Loucy (cell line): ENCODE data around the gene CTSH.

Experiments used
- H2AFZ ChIP-seq: fragments of 200-600 bp; sonication (generic); 2 replicates; pipeline ENCODE4 v1.6.0; 2016; ENCODE audit warnings: antibody characterized with exemption, mild to moderate bottlenecking, low read length, moderate library complexity
- H3F3A ChIP-seq: fragments of 200-600 bp; 2 replicates; pipeline ENCODE4 v1.6.0; 2016; ENCODE audit warnings: antibody characterized with exemption, low read depth, mild to moderate bottlenecking
- H3K27me3 ChIP-seq: fragments of 200-600 bp; sonication (generic); 2 replicates; pipeline ENCODE4 v1.6.1; 2014; ENCODE audit warnings: low read length, mild to moderate bottlenecking; ENCODE audit not compliant: insufficient read depth, poor library complexity, severe bottlenecking
- H3K36me3 ChIP-seq: fragments of 200-600 bp; sonication (generic); 2 replicates; pipeline ENCODE4 v1.6.1; 2016; ENCODE audit warnings: low read length; ENCODE audit not compliant: insufficient read depth
- H3K4me1 ChIP-seq: fragments of 200-600 bp; sonication (generic); 2 replicates; pipeline ENCODE4 v1.5.1; 2014; ENCODE audit warnings: low read length, mild to moderate bottlenecking; ENCODE audit not compliant: insufficient read depth, poor library complexity, severe bottlenecking
- H3K4me2 ChIP-seq: fragments of 200-600 bp; sonication (generic); 2 replicates; pipeline ENCODE4 v1.6.0; 2014; ENCODE audit warnings: antibody characterized with exemption, low read length, low read depth, mild to moderate bottlenecking; ENCODE audit not compliant: poor library complexity, severe bottlenecking
- H3K4me3 ChIP-seq: fragments of 200-600 bp; sonication (generic); 2 replicates; pipeline ENCODE4 v1.5.1; 2014; ENCODE audit warnings: low read length, mild to moderate bottlenecking, mixed read lengths; ENCODE audit not compliant: poor library complexity, severe bottlenecking
- H3K79me2 ChIP-seq: fragments of 200-600 bp; sonication (generic); 2 replicates; pipeline ENCODE4 v1.6.1; 2014; ENCODE audit warnings: low read length; ENCODE audit not compliant: insufficient read depth
- H3K9ac ChIP-seq: fragments of 200-600 bp; sonication (generic); 2 replicates; pipeline ENCODE4 v1.6.0; 2014; ENCODE audit warnings: mild to moderate bottlenecking, low read depth, low read length, moderate library complexity; ENCODE audit not compliant: poor library complexity, severe bottlenecking
- H3K9me2 ChIP-seq: fragments of 200-600 bp; sonication (generic); replicated peaks from 2 replicates; pipeline ENCODE4 v1.6.1; 2016; ENCODE audit warnings: low read depth, low read length, mixed read lengths
- H3K9me3 ChIP-seq: fragments of 200-600 bp; sonication (generic); 2 replicates; pipeline ENCODE4 v1.6.1; 2014; ENCODE audit warnings: mild to moderate bottlenecking, antibody characterized with exemption, low read length, low read depth; ENCODE audit not compliant: insufficient read depth
- H4K20me1 ChIP-seq: fragments of 200-600 bp; sonication (generic); 2 replicates; pipeline ENCODE4 v1.6.0; 2014; ENCODE audit warnings: antibody characterized with exemption, low read length, mild to moderate bottlenecking; ENCODE audit not compliant: insufficient read depth, poor library complexity, severe bottlenecking
- CTCF ChIP-seq: fragments of 200-600 bp; sonication (generic); conservative IDR thresholded peaks from 2 replicates; pipeline ENCODE4 v1.5.1; 2014; ENCODE audit warnings: mild to moderate bottlenecking, antibody characterized with exemption, low read length
- EZH2phosphoT487 ChIP-seq: fragments of 200-600 bp; IDR thresholded peaks from 2 replicates; pipeline ENCODE4 v1.6.1; 2018; ENCODE audit warnings: antibody characterized with exemption, mild to moderate bottlenecking, moderate library complexity, borderline replicate concordance

Gene CTSH

GRCh38 chr15:78960308-78960707, 15.5 kb upstream of the CTSH start:
- Histone ChIP-seq H3K4me2 (no peak overlapping the region), H3K9me2 (no peaks in the 10 kb centered on the region), H3K9ac (no peak overlapping the region), H3K4me1 (no peaks in the 10 kb centered on the region), H3K4me3 (no peak overlapping the region), H3K36me3 (no peaks in the 10 kb centered on the region), H3F3A (no peaks in the 10 kb centered on the region), H3K79me2 (no peaks in the 10 kb centered on the region), H3K9me3 (no peaks in the 10 kb centered on the region), H2AFZ (no peak overlapping the region), H3K27me3 (no peaks in the 10 kb centered on the region), H4K20me1 (no peaks in the 10 kb centered on the region)
- no peak for TF ChIP-seq EZH2phosphoT487

DNA sequence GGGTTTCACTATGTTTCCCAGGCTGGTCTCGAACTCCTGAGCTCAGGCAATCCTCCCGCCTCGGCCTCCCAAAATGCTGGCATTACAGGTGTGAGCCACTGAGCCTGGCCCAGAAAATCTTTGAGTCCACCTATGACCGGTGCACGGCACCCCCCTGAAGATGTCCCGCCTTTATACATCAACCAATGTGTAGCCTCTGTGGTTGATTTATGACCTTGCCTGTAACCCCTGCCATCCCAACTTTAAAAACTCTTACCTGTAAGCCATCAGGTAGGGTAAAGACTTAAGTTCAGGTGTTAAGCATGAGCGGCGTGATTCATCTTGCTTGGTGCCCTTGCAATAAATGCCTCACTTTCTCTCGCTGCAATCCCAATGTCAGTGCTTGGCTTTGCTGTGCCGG, 14.5 kb upstream of the CTSH start:
- Histone ChIP-seq H3K4me1 (no peaks in the 10 kb centered on the region), H3K9me2 (no peaks in the 10 kb centered on the region), H3K36me3 (no peaks in the 10 kb centered on the region), H3K4me3 (no peak overlapping the region), H3K79me2 (no peaks in the 10 kb centered on the region), H3K27me3 (no peaks in the 10 kb centered on the region), H3K4me2 (no peak overlapping the region), H3F3A (no peaks in the 10 kb centered on the region), H3K9ac (no peak overlapping the region), H2AFZ (no peak overlapping the region), H3K9me3 (no peaks in the 10 kb centered on the region), H4K20me1 (no peaks in the 10 kb centered on the region)
- TF ChIP-seq EZH2phosphoT487 (no peak), CTCF (no peak)

DNA sequence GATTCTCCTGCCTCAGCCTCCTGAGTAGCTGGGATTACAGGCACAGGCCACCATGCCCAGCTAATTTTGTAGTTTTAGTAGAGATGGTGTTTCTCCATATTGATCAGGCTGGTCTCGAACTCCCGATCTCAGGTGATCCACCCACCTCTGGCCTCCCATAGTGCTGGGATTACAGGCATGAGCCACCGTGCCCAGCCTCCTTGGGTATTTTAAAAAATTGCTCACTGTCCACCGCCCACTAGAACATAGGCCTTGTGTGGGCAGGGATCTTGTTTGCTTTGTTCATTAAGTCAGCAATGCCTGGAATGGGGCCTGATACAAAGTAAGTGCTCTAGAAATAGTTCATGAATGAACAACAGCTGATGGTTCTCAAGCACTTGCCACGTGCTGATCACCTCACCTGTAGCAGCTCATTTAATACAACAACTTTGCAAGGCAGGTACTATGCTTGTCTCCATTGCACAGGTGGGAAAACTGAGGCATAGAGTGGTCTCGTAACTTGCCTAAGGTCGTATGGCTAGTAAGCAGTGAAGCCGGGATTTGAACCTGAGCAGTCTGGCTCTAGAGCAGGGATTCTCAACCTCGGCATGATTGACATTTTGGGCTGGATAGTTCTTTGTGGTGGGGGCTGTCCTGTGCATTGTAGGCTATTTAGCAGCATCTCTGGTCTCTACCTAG, 12.7 kb upstream of the CTSH start:
- no peaks in the 10 kb centered on the region for H3K4me1 ChIP-seq
- no peak overlapping the region for H2AFZ ChIP-seq
- no peaks in the 10 kb centered on the region for H3K9me2 ChIP-seq
- no peaks in the 10 kb centered on the region for H3K79me2 ChIP-seq
- no peaks in the 10 kb centered on the region for H3F3A ChIP-seq
- no peaks in the 10 kb centered on the region for H3K9me3 ChIP-seq
- no peak overlapping the region for H3K4me3 ChIP-seq
- no peaks in the 10 kb centered on the region for H3K27me3 ChIP-seq
- H3K9ac ChIP-seq, result no peak overlapping the region
- no peaks in the 10 kb centered on the region for H4K20me1 ChIP-seq
- no peak overlapping the region for H3K4me2 ChIP-seq
- no peaks in the 10 kb centered on the region for H3K36me3 ChIP-seq
- TF ChIP-seq CTCF (no peak), EZH2phosphoT487 (no peak)

DNA sequence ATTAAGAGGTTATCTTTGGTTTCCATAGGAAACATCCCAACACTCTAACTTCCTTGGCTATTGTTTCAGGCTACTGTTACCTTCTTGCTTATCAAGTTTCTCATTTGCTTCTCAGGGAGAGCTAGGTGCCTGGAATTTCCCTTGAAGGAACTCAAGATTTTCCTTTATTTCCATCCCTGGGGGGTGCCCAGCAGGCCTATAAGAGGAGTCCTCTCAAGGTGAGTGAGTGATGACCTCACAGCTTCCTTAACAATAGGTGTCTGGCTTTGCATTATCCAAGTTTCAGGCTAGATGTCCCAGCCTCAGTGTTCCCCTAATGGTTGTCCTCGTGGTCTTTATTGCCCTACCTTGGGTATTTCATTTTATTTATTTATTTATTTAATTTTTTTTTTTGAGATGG, 12.1 kb upstream of the CTSH start:
- Histone ChIP-seq H4K20me1 (no peaks in the 10 kb centered on the region), H3K4me2 (no peak overlapping the region), H3K9ac (no peak overlapping the region), H3K4me3 (no peak overlapping the region), H3F3A (no peaks in the 10 kb centered on the region), H3K36me3 (no peaks in the 10 kb centered on the region), H3K9me2 (no peaks in the 10 kb centered on the region), H3K4me1 (peaks cover under 1% of the 10 kb centered on the region), H3K9me3 (no peaks in the 10 kb centered on the region), H3K27me3 (no peaks in the 10 kb centered on the region), H2AFZ (no peak overlapping the region), H3K79me2 (no peaks in the 10 kb centered on the region)
- TF ChIP-seq EZH2phosphoT487 (no peak), CTCF (no peak)
